Measurements from ENCODE around the gene CYP4F3.

CYP4F3 gene

GRCh38 chr19:15684828-15685227 is 44.1 kb downstream of the CYP4F3 start:
- Histone ChIP-seq H3K4me3 (ENCODE audit: low read depth, low read length) (no peak overlapping the region), H3K27ac (no peak overlapping the region), H3K9me3 (ENCODE audit: severe bottlenecking) (peaks cover 9% of the 10 kb centered on the region), H3K36me3 (no peaks in the 10 kb centered on the region), H3K27me3 (ENCODE audit: insufficient read depth, low read depth, severe bottlenecking) (peaks cover 53% of the 10 kb centered on the region)
- TF ChIP-seq CTCF (IDR thresholded peaks at IDR 0.05; ENCODE audit: low read depth, low read length), result no peak
- DNase-seq, result no peak

GRCh38 chr19:15696654-15697194 is 56.0 kb downstream of the CYP4F3 start:
- peaks cover 49% of the 10 kb centered on the region for H3K27me3 ChIP-seq (ENCODE audit: insufficient read depth, low read depth, severe bottlenecking)
- no peak overlapping the region for H3K27ac ChIP-seq
- no peak for TF ChIP-seq CTCF (IDR thresholded peaks at IDR 0.05; ENCODE audit: low read depth, low read length)
- H3K4me3 ChIP-seq (ENCODE audit: low read depth, low read length), result no peak overlapping the region
- DNase-seq, result no peak
- H3K9me3 ChIP-seq (ENCODE audit: severe bottlenecking), result no peaks in the 10 kb centered on the region
- no peaks in the 10 kb centered on the region for H3K36me3 ChIP-seq

- H3K36me3 ChIP-seq, result no peaks in the 10 kb centered on the region
- no peak overlapping the region for H3K4me3 ChIP-seq (ENCODE audit: low read depth, low read length)
- no peak for TF ChIP-seq CTCF (IDR thresholded peaks at IDR 0.05; ENCODE audit: low read depth, low read length)
- no peak overlapping the region for H3K27ac ChIP-seq
- H3K27me3 ChIP-seq (ENCODE audit: insufficient read depth, low read depth, severe bottlenecking), result peaks cover 32% of the 10 kb centered on the region
- DNase-seq, result no peak
- no peaks in the 10 kb centered on the region for H3K9me3 ChIP-seq (ENCODE audit: severe bottlenecking)
Observed at GRCh38 chr19:15701757-15702533, 61.2 kb downstream of the CYP4F3 start.

GRCh38 chr19:15702534-15702930 is 61.8 kb downstream of the CYP4F3 start:
- no peak for DNase-seq

More at GRCh38 chr19:15702534-15702930, 61.8 kb downstream of the CYP4F3 start:
- Histone ChIP-seq H3K27ac (no peak overlapping the region), H3K4me3 (ENCODE audit: low read depth, low read length) (no peak overlapping the region), H3K36me3 (no peaks in the 10 kb centered on the region), H3K9me3 (ENCODE audit: severe bottlenecking) (no peaks in the 10 kb centered on the region), H3K27me3 (ENCODE audit: insufficient read depth, low read depth, severe bottlenecking) (peaks cover 26% of the 10 kb centered on the region)
- 0 out of 2 replicates have a peak, but pooled peaks have one; percentile 27 for TF ChIP-seq CTCF (IDR thresholded peaks at IDR 0.05; ENCODE audit: low read depth, low read length)

Data from WERI-Rb-1 (cell line).